Measurements from ENCODE around the gene MLYCD. TPM values are rescaled to one million over a fixed set of nuclear protein-coding genes. Genes with fewer than 3 reads are reported as not detected.
A peak's percentile ranks its signal among the peaks of the same experiment; 100 is the strongest.

The MLYCD gene
- total RNA-seq, 1 donor from 2014 or later: 5.3 TPM

DNA sequence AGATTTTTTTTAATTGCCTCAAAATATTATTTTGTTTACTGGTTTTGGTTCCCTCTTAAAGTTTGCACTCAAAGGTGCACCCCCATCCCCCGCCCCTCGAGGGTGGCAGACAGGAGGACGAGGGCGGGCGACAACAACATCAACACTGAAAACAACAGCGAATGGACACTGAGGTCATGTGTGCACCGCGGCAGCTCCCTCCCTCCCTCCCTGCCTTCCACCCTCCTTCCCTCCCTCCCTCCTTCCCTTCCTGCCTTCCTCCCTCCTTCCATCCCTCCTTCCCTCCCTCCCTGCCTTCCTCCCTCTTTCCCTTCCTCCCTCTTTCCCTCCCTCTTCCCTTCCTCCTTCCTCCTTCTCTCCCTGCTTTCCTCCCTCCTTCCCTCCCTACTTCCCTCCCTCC, 52.6 kb downstream of the MLYCD start:
- no peak overlapping the region for H3K27ac Mint-ChIP-seq (ENCODE audit: unreplicated experiment)
- TF ChIP-seq, protein P1, sequence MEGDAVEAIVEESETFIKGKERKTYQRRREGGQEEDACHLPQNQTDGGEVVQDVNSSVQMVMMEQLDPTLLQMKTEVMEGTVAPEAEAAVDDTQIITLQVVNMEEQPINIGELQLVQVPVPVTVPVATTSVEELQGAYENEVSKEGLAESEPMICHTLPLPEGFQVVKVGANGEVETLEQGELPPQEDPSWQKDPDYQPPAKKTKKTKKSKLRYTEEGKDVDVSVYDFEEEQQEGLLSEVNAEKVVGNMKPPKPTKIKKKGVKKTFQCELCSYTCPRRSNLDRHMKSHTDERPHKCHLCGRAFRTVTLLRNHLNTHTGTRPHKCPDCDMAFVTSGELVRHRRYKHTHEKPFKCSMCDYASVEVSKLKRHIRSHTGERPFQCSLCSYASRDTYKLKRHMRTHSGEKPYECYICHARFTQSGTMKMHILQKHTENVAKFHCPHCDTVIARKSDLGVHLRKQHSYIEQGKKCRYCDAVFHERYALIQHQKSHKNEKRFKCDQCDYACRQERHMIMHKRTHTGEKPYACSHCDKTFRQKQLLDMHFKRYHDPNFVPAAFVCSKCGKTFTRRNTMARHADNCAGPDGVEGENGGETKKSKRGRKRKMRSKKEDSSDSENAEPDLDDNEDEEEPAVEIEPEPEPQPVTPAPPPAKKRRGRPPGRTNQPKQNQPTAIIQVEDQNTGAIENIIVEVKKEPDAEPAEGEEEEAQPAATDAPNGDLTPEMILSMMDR (IDR thresholded peaks at IDR 0.05): no peak
- H3K4me3 Mint-ChIP-seq (ENCODE audit: unreplicated experiment): no peak overlapping the region
- H3K27me3 Mint-ChIP-seq (ENCODE audit: unreplicated experiment): no peaks in the 10 kb centered on the region
- no peaks in the 10 kb centered on the region for H3K9me3 Mint-ChIP-seq (ENCODE audit: unreplicated experiment)
- H3K4me1 Mint-ChIP-seq (ENCODE audit: unreplicated experiment): peaks cover 18% of the 10 kb centered on the region
- H3K36me3 Mint-ChIP-seq (ENCODE audit: unreplicated experiment): no peaks in the 10 kb centered on the region
- no peak for DNase-seq (ENCODE audit: extremely low spot score, unreplicated experiment)

DNA sequence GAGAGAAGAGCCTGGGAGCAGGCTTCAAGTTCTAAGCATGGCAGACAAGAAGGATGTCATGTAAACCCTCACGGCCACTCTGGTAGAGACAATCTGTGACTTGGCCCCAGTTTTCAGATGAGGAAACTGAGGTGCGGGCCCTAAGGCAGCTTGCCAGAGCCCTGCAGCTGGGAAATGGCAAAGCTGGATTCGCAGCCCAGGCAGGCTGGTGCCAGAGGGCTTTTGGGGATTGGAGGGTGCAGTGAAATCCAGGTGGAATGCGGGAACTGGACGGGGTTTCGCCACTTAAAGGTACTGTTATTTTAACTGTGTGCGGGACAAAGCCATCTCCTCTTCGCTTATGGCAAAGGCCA, 53.6 kb downstream of the MLYCD start:
- H3K4me3 Mint-ChIP-seq (ENCODE audit: unreplicated experiment): no peak overlapping the region
- H3K9me3 Mint-ChIP-seq (ENCODE audit: unreplicated experiment): no peaks in the 10 kb centered on the region
- peak overlapping the region; percentile 31 for H3K27ac Mint-ChIP-seq (ENCODE audit: unreplicated experiment)
- no peaks in the 10 kb centered on the region for H3K36me3 Mint-ChIP-seq (ENCODE audit: unreplicated experiment)
- DNase-seq (ENCODE audit: extremely low spot score, unreplicated experiment): no peak
- TF ChIP-seq, protein P1 (IDR thresholded peaks at IDR 0.05): no peak
- peaks cover 18% of the 10 kb centered on the region for H3K4me1 Mint-ChIP-seq (ENCODE audit: unreplicated experiment)
- H3K27me3 Mint-ChIP-seq (ENCODE audit: unreplicated experiment): no peaks in the 10 kb centered on the region

DNA sequence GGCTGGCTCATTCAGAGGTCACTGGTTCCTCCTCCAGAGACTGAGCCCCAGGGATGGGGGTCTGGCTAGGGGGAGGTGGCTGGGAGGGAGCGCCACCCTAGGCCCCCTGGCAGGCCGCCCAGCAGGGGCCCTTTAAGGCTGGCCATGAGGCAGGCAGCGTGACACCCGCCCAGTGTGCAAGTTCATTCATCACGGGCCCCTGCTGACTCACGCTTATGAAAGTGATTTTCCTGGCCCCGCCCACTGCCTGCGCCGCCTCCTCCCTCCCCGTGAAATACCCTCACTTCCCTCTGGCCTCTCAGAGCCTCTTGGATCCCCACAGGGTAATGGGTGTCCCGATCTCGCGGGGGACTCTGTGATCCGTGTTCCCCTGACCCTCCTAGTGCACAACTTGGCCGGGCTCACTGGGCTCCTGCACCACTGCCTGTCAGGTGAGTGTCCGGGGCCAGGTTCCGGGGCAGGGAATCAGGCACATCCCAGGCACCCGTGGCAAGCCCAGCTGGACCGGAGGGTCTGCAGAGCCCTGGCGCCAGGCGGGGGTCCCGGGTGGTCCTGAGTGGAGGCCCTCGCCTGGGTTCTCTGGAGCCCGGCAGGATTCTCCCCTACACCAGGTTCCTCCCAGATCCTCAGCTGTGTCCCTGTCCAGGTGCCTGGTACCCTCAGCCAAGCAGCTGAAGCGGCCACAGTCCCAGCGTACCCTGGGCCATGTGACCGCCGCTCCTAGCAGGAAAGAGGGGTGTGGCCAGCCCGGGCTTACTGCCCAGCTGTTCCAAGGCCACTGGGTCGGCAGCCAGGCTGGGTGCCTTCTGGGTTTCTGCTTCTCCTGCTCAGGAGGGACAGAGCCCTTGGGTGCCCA, 54.3 kb downstream of the MLYCD start, which contains the start of gene OSGIN1:
Gene OSGIN1 (plus strand): TSS at position 301 of the 856 bp plus-strand sequence. CDS start 4,432 bp downstream, outside the sequence.
- TF ChIP-seq, protein P1 (IDR thresholded peaks at IDR 0.05): no peak
- Mint-ChIP-seq H3K36me3 (ENCODE audit: unreplicated experiment) (no peaks in the 10 kb centered on the region), H3K4me1 (ENCODE audit: unreplicated experiment) (peaks cover 18% of the 10 kb centered on the region), H3K27ac (ENCODE audit: unreplicated experiment) (peak within 1 kb of the TSS; percentile 56), H3K27me3 (ENCODE audit: unreplicated experiment) (no peaks in the 10 kb centered on the region), H3K4me3 (ENCODE audit: unreplicated experiment) (peak within 1 kb of the TSS; percentile 48), H3K9me3 (ENCODE audit: unreplicated experiment) (no peaks in the 10 kb centered on the region)
- peak; percentile 89 for DNase-seq (ENCODE audit: extremely low spot score, unreplicated experiment)

DNA sequence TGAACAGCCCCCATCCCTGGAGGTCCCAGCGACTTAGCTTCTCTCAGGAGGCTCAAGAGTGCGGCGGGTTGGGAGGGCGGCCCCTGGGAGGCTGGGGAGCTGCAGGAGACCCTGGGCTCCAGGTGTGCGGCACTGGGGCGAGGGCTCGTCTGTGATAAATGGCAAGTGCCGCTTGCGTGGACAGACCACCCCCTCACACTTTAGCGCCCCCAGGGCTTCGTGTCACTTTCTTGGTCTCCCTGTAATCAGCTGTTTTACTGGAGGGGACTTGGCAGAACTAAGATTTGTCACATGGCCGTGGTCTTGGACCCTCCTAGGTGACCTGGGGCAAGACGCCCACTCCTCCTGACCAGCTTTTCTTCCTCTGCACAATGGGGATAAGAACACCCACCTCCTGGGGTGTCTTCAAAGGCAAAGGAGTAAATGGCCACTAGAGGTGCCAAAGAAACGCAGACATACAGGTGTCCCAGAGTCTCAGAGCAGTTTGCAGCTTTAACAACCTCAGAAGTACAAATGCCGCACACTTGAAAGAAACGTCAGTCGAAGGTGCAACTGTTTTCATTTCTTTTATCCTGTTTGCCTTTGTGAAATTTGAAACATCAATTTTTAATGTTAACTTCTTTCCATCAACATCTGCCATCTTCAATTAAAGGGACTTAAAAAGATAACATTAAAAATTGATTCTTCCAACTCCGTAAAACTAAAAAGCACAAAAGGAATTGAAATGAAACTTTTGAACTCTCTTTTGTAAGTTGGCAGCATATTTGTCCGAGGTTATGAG, 55.1 kb downstream of the MLYCD start:
- peak overlapping the region; percentile 18 for H3K4me3 Mint-ChIP-seq (ENCODE audit: unreplicated experiment)
- TF ChIP-seq, protein P1 (IDR thresholded peaks at IDR 0.05): peak; percentile 41
- H3K36me3 Mint-ChIP-seq (ENCODE audit: unreplicated experiment): no peaks in the 10 kb centered on the region
- H3K9me3 Mint-ChIP-seq (ENCODE audit: unreplicated experiment): no peaks in the 10 kb centered on the region
- H3K27me3 Mint-ChIP-seq (ENCODE audit: unreplicated experiment): no peaks in the 10 kb centered on the region
- H3K27ac Mint-ChIP-seq (ENCODE audit: unreplicated experiment): peak overlapping the region; percentile 56
- peaks cover 18% of the 10 kb centered on the region for H3K4me1 Mint-ChIP-seq (ENCODE audit: unreplicated experiment)
- DNase-seq (ENCODE audit: extremely low spot score, unreplicated experiment): no peak

DNA sequence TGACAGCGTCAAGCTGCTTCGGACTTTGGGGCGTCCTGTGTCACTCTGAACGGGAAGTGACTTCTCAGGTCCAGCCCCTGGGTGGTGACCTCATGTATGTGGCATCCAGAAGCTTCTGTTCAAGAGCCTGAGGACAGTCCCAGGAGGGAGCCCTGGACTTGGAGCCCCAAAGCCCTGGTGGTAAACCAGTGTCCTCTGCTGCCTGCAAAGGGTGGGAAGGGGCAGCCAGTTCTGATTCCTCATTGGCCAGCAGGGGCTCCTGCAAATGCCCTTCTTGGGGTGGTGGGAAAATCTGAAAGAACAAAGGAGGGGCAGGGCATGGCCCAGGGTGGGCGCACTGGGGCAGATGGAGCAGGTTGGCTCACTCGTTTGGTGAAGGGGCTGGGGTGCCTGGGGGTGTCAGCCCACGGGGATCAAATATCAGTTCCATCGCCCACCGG, 55.7 kb downstream of the MLYCD start:
- no peaks in the 10 kb centered on the region for H3K36me3 Mint-ChIP-seq (ENCODE audit: unreplicated experiment)

More for the DNA sequence above, 55.7 kb downstream of the MLYCD start:
- Mint-ChIP-seq H3K4me3 (ENCODE audit: unreplicated experiment) (peak overlapping the region; percentile 18), H3K27ac (ENCODE audit: unreplicated experiment) (peak overlapping the region; percentile 56), H3K27me3 (ENCODE audit: unreplicated experiment) (no peaks in the 10 kb centered on the region), H3K9me3 (ENCODE audit: unreplicated experiment) (no peaks in the 10 kb centered on the region), H3K4me1 (ENCODE audit: unreplicated experiment) (peaks cover 18% of the 10 kb centered on the region)
- no peak for DNase-seq (ENCODE audit: extremely low spot score, unreplicated experiment)
- TF ChIP-seq, protein P1 (IDR thresholded peaks at IDR 0.05): no peak

Data from osteocyte (in vitro differentiated cells).